NB4 (cell line): ENCODE measurements around the gene SLC30A10.

Experiments used
- POLR2A ChIP-seq: IDR thresholded peaks from 2 replicates; pipeline ENCODE4 v1.6.1; 2011; ENCODE audit warnings: mild to moderate bottlenecking; ENCODE audit not compliant: insufficient read length; ENCODE audit errors: extremely low read depth
- TF ChIP-seq, protein P1 (sequence below): IDR thresholded peaks from one replicate; pipeline ENCODE4 v1.5.1; 2012; ENCODE audit warnings: low read depth, low read length

GRCh38 chr1:219952361-219952760 lies 24.0 kb upstream of the SLC30A10 start:
- TF ChIP-seq, protein P1, sequence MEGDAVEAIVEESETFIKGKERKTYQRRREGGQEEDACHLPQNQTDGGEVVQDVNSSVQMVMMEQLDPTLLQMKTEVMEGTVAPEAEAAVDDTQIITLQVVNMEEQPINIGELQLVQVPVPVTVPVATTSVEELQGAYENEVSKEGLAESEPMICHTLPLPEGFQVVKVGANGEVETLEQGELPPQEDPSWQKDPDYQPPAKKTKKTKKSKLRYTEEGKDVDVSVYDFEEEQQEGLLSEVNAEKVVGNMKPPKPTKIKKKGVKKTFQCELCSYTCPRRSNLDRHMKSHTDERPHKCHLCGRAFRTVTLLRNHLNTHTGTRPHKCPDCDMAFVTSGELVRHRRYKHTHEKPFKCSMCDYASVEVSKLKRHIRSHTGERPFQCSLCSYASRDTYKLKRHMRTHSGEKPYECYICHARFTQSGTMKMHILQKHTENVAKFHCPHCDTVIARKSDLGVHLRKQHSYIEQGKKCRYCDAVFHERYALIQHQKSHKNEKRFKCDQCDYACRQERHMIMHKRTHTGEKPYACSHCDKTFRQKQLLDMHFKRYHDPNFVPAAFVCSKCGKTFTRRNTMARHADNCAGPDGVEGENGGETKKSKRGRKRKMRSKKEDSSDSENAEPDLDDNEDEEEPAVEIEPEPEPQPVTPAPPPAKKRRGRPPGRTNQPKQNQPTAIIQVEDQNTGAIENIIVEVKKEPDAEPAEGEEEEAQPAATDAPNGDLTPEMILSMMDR, result no peak
- TF ChIP-seq POLR2A, result no peak
